HepG2 (cell line): ENCODE results near the gene APOM. TPM values are rescaled to one million over a fixed set of nuclear protein-coding genes. Genes with fewer than 3 reads are reported as not detected.

ENCODE experiments used
- ATM ChIP-seq: fragments of 450-650 bp; IDR thresholded peaks from 2 replicates; pipeline ENCODE4 v1.7.1; 2017; ENCODE audit warnings: mild to moderate bottlenecking, borderline replicate concordance
- CHD4 ChIP-seq: fragments of 200-600 bp; sonication (generic); IDR thresholded peaks from 2 replicates; pipeline ENCODE4 v1.7.0; 2017; ENCODE audit warnings: mild to moderate bottlenecking, low read length, borderline replicate concordance
- ETV5 ChIP-seq: IDR thresholded peaks from 2 replicates; pipeline ENCODE4 v1.6.1; 2018; ENCODE audit warnings: missing biosample characterization, missing genetic modification reagents, inconsistent platforms, borderline replicate concordance
- GABPB1 ChIP-seq: IDR thresholded peaks from 2 replicates; pipeline ENCODE4 v1.6.1; 2016; ENCODE audit warnings: mild to moderate bottlenecking, missing genetic modification reagents, moderate library complexity, missing compliant biosample characterization
- HDAC2 ChIP-seq: sonication (generic); formaldehyde crosslinking; IDR thresholded peaks from 2 replicates; pipeline ENCODE4 v1.4.0; 2020; ENCODE audit warnings: missing genetic modification reagents
- MLLT10 ChIP-seq: sonication (generic); formaldehyde crosslinking; IDR thresholded peaks from 2 replicates; pipeline ENCODE4 v1.4.0; 2020; ENCODE audit warnings: missing genetic modification reagents
- NCOA2 ChIP-seq: sonication (generic); formaldehyde crosslinking; IDR thresholded peaks from 2 replicates; pipeline ENCODE4 v1.8.0; 2022; ENCODE audit warnings: inconsistent platforms
- NR2F2 ChIP-seq: IDR thresholded peaks from 2 replicates; pipeline ENCODE4 v1.6.1; 2012; ENCODE audit warnings: low read depth, inconsistent platforms, borderline replicate concordance
- RORA ChIP-seq: sonication (generic); formaldehyde crosslinking; IDR thresholded peaks from 2 replicates; pipeline ENCODE4 v1.5.0; 2020; ENCODE audit warnings: mild to moderate bottlenecking, missing genetic modification reagents, moderate library complexity
- SOX6 ChIP-seq, 2 experiments: fragments of 450-650 bp in 1 of 2; sonication (generic) in 1 of 2; formaldehyde crosslinking in 1 of 2; IDR thresholded peaks; 2 replicates each; pipeline versions ENCODE4 v1.4.0 to v1.6.1; 2017 to 2020; ENCODE audit warnings: antibody characterized with exemption in 1 of 2, mild to moderate bottlenecking in 1 of 2, missing genetic modification reagents in 1 of 2
- STAG1 ChIP-seq: sonication (generic); formaldehyde crosslinking; IDR thresholded peaks from 2 replicates; pipeline ENCODE4 v1.4.0; 2020; ENCODE audit warnings: missing genetic modification reagents
- TBL1XR1 ChIP-seq: fragments of 150-350 bp; IDR thresholded peaks from 2 replicates; pipeline ENCODE4 v1.6.1; 2014; ENCODE audit warnings: borderline replicate concordance, low read length; ENCODE audit not compliant: partially characterized antibody
- YY1 ChIP-seq: IDR thresholded peaks from 2 replicates; pipeline ENCODE4 v1.6.1; 2011; ENCODE audit warnings: low read length, low read depth, moderate library complexity, mild to moderate bottlenecking; ENCODE audit not compliant: insufficient read depth, insufficient replicate concordance
- ZMYM3 ChIP-seq: sonication (generic); formaldehyde crosslinking; IDR thresholded peaks from 2 replicates; pipeline ENCODE4 v1.5.1; 2020; ENCODE audit warnings: mild to moderate bottlenecking, missing genetic modification reagents
- ZNF10 ChIP-seq: sonication (generic); formaldehyde crosslinking; IDR thresholded peaks from 2 replicates; pipeline ENCODE4 v1.4.0; 2020; ENCODE audit warnings: mild to moderate bottlenecking, low read depth, missing genetic modification reagents, borderline replicate concordance
- ZNF724P ChIP-seq: sonication (generic); formaldehyde crosslinking; IDR thresholded peaks from 2 replicates; pipeline ENCODE4 v1.8.0; 2022; ENCODE audit warnings: missing genetic modification reagents, borderline replicate concordance
- ZNF878 ChIP-seq: sonication (generic); formaldehyde crosslinking; IDR thresholded peaks from 2 replicates; pipeline ENCODE4 v1.8.1; 2023; ENCODE audit warnings: mild to moderate bottlenecking, missing genetic modification reagents, moderate library complexity
- polyA plus RNA-seq, 8 experiments: library from polyadenylated mRNA; depleted of rRNA in 3 of 8; stranded (reverse) in 7 of 8; unstranded in 1 of 8; fragments of >200 nt; fragmentation: Illumina TruSeq in 4 of 8; extraction: Trizol in 4 of 8; gene quantifications; 2 replicates each; pipeline versions ENCODE4 v1.2.1 to v1.2.3, GENCODE V29; 2011 to 2016; ENCODE audit warnings: low read depth in 4 of 8, missing spikeins in 1 of 8, mixed read lengths in 1 of 8; ENCODE audit not compliant: insufficient read depth in 1 of 8
- total RNA-seq, 5 experiments: library from RNA; depleted of rRNA; stranded (reverse); fragments of >200 nt; fragmentation: Illumina TruSeq; extraction: Trizol; gene quantifications; 2 replicates each; pipeline ENCODE4 v1.2.3, GENCODE V29; 2016; ENCODE audit warnings: low read depth in 1 of 5
- TF ChIP-seq, protein P1 (sequence below): sonication (generic); formaldehyde crosslinking; IDR thresholded peaks from 2 replicates; pipeline ENCODE4 v1.4.0; 2020; ENCODE audit warnings: low read depth, missing genetic modification reagents
- TF ChIP-seq, protein P2 (sequence below): sonication (generic); formaldehyde crosslinking; IDR thresholded peaks from 2 replicates; pipeline ENCODE4 v1.5.0; 2020; ENCODE audit warnings: missing genetic modification reagents
- TF ChIP-seq, protein P3 (sequence below): sonication (generic); formaldehyde crosslinking; IDR thresholded peaks from 2 replicates; pipeline ENCODE4 v1.4.0; 2020; ENCODE audit warnings: missing genetic modification reagents, borderline replicate concordance

APOM gene
- total and polyA plus RNA-seq, 2 of the 13 experiments (the other 11 are each of a cell fraction or from before 2014, with no cell fraction given): 98.2 to 1,140 TPM

DNA sequence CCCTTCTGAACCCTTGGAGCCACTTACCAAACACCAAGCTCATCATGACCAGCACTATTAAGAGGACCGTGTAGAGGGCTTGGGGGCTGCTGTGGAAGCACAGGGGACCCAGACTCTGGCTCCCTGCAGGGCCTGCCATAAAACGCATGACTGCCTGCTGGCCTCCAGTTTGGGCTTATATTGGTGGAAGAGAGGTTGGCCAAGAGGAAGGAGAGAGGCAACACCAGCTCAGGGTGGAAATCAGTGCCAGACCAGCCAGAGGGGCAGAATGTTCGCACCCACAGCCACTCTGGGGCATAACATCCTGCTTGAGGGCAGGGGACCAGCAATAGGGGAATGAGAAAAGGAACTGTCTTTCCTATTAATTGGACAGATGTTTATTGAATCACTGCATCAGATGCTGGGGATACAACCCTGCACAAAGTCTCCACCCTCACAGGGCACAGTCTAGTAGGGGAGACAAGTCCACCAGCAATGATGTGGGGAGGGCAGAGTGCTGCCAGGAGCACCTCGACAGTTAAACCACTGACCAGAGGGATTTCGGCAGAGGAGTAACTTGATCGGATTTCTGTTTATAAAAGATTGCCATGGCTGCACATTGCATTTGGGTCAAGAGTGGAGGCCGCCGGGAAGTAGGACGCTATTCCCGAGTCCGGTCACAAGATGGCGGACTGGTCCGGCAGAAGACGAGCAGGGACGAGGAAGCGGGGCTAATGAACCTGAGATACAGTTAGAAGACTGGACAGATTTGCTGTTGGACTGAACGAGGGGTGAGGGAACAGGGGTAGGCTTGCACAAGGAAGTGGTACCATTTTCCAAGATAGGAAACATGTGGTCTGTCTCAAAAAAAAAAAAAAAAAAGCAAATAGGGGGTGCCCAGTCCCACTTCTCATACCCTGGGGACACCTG lies 24.8 kb downstream of the APOM start, which contains the start of gene LY6G5C (continued):
- TF ChIP-seq, protein P1, sequence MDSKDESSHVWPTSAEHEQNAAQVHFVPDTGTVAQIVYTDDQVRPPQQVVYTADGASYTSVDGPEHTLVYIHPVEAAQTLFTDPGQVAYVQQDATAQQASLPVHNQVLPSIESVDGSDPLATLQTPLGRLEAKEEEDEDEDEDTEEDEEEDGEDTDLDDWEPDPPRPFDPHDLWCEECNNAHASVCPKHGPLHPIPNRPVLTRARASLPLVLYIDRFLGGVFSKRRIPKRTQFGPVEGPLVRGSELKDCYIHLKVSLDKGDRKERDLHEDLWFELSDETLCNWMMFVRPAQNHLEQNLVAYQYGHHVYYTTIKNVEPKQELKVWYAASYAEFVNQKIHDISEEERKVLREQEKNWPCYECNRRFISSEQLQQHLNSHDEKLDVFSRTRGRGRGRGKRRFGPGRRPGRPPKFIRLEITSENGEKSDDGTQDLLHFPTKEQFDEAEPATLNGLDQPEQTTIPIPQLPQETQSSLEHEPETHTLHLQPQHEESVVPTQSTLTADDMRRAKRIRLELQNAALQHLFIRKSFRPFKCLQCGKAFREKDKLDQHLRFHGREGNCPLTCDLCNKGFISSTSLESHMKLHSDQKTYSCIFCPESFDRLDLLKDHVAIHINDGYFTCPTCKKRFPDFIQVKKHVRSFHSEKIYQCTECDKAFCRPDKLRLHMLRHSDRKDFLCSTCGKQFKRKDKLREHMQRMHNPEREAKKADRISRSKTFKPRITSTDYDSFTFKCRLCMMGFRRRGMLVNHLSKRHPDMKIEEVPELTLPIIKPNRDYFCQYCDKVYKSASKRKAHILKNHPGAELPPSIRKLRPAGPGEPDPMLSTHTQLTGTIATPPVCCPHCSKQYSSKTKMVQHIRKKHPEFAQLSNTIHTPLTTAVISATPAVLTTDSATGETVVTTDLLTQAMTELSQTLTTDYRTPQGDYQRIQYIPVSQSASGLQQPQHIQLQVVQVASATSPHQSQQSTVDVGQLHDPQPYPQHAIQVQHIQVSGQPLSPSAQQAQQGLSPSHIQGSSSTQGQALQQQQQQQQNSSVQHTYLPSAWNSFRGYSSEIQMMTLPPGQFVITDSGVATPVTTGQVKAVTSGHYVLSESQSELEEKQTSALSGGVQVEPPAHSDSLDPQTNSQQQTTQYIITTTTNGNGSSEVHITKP (CRISPR knock-in tag): 0 out of 2 replicates have a peak, but pooled peaks have one; percentile 31
- no peak for TF ChIP-seq ZNF10 (CRISPR knock-in tag)
- peak; percentile 40; the same call in 1 of the 2 replicates for TF ChIP-seq ZMYM3 (CRISPR knock-in tag)
- no peak for TF ChIP-seq RORA
- no peak for TF ChIP-seq MLLT10
- peak; percentile 72 for TF ChIP-seq YY1
- TF ChIP-seq ETV5: peak; percentile 5; the same call in 1 of the 2 replicates
- no peak for TF ChIP-seq TBL1XR1
- TF ChIP-seq SOX6 (IDR thresholded peaks at IDR 0.05): no peak
- TF ChIP-seq SOX6 (CRISPR knock-in tag; IDR thresholded peaks at IDR 0.05): no peak
- TF ChIP-seq ZNF878 (CRISPR knock-in tag): no peak
- peak; percentile 47; the same call in 1 of the 2 replicates for TF ChIP-seq HDAC2
- TF ChIP-seq, protein P2, sequence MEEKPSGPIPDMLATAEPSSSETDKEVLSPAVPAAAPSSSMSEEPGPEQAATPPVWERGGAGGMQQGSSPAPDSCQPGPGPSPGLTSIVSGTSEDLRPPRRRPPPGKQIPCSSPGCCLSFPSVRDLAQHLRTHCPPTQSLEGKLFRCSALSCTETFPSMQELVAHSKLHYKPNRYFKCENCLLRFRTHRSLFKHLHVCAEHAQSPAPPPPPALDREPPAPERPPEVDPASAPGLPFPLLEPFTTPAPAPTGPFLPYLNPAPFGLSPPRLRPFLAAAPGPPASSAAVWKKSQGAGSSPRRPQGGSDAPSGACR (CRISPR knock-in tag): 0 out of 2 replicates have a peak, but pooled peaks have one; percentile 51
- TF ChIP-seq CHD4: no peak
- no peak for TF ChIP-seq ATM
- TF ChIP-seq, protein P3, sequence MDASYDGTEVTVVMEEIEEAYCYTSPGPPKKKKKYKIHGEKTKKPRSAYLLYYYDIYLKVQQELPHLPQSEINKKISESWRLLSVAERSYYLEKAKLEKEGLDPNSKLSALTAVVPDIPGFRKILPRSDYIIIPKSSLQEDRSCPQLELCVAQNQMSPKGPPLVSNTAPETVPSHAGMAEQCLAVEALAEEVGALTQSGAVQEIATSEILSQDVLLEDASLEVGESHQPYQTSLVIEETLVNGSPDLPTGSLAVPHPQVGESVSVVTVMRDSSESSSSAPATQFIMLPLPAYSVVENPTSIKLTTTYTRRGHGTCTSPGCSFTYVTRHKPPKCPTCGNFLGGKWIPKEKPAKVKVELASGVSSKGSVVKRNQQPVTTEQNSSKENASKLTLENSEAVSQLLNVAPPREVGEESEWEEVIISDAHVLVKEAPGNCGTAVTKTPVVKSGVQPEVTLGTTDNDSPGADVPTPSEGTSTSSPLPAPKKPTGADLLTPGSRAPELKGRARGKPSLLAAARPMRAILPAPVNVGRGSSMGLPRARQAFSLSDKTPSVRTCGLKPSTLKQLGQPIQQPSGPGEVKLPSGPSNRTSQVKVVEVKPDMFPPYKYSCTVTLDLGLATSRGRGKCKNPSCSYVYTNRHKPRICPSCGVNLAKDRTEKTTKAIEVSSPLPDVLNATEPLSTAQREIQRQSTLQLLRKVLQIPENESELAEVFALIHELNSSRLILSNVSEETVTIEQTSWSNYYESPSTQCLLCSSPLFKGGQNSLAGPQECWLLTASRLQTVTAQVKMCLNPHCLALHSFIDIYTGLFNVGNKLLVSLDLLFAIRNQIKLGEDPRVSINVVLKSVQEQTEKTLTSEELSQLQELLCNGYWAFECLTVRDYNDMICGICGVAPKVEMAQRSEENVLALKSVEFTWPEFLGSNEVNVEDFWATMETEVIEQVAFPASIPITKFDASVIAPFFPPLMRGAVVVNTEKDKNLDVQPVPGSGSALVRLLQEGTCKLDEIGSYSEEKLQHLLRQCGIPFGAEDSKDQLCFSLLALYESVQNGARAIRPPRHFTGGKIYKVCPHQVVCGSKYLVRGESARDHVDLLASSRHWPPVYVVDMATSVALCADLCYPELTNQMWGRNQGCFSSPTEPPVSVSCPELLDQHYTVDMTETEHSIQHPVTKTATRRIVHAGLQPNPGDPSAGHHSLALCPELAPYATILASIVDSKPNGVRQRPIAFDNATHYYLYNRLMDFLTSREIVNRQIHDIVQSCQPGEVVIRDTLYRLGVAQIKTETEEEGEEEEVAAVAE: 0 out of 2 replicates have a peak, but pooled peaks have one; percentile 32
- no peak for TF ChIP-seq NR2F2
- TF ChIP-seq ZNF724P (CRISPR knock-in tag): no peak
- 0 out of 2 replicates have a peak, but pooled peaks have one; percentile 3 for TF ChIP-seq GABPB1
- TF ChIP-seq STAG1 (CRISPR knock-in tag): peak; percentile 99
- no peak for TF ChIP-seq NCOA2 (CRISPR knock-in tag)
